HepG2 (cell line): ENCODE results near the gene FBXW12. TPM values are rescaled to one million over a fixed set of nuclear protein-coding genes. Genes with fewer than 3 reads are reported as not detected.

Source experiments
- ATAC-seq: fragments of 200-7000 bp; cut with Tn5 transposase; 3 replicates; pipeline ENCODE4 v1.9.1; 2020; ENCODE audit warnings: mild to moderate bottlenecking, moderate library complexity
- BruUV-seq: library from RNA; stranded (reverse); fragments of 400-500 nt; replicated peaks from 2 replicates; lab custom pipeline; 2021; lab: Mats Ljungman, UMichigan
- CTCF ChIA-PET: fragments of 300-600 bp; formaldehyde crosslinking; extraction: SDS; loops from one replicate; lab custom pipeline; 2021; ENCODE audit warnings: low total read pairs, inconsistent platforms, low intra/inter-chr PET ratio; lab: Yijun Ruan, JAX
- POLR2A ChIA-PET: fragments of 350-600 bp; sonication (Branson Sonifier 250); formaldehyde crosslinking; loops from one replicate; lab custom pipeline; 2020; ENCODE audit warnings: antibody characterized with exemption, inconsistent platforms; lab: Yijun Ruan, JAX
- DNase-seq: peaks from one replicate; pipeline ENCODE4 v3.0.0-alpha.2; 2015; ENCODE audit warnings: low spot score
- FAIRE-seq: peaks from 3 replicates; lab custom pipeline; 2011; peaks lifted over from hg19 to GRCh38; lab: Jason Lieb, UNC
- H2AFZ ChIP-seq: one replicate; pipeline ENCODE4 v1.6.1; 2011; ENCODE audit warnings: low read length, inconsistent platforms
- H3K27ac ChIP-seq: fragments of 300-600 bp; 3 replicates; pipeline ENCODE4 v1.8.0; 2011; ENCODE audit warnings: mixed run types, mild to moderate bottlenecking, mixed read lengths, low read length, inconsistent platforms; ENCODE audit not compliant: insufficient read depth; ENCODE audit errors: extremely low read length
- H3K27me3 ChIP-seq, 2 experiments: fragments of 200-600 bp in 1 of 2; 2 replicates in 1 of 2; 3 replicates in 1 of 2; pipeline versions ENCODE4 v1.6.0 to v1.8.0; 2011; ENCODE audit warnings: low read length in 2 of 2, mild to moderate bottlenecking in 2 of 2, moderate library complexity in 2 of 2, inconsistent platforms in 1 of 2; ENCODE audit not compliant: insufficient read depth in 2 of 2, control insufficient read depth in 1 of 2
- H3K36me3 ChIP-seq, 2 experiments: fragments of 200-600 bp in 1 of 2; replicated peaks in 1 of 2; 2 replicates in 1 of 2; 3 replicates in 1 of 2; pipeline versions ENCODE4 v1.5.1 to v1.8.0; 2011; ENCODE audit warnings: low read length in 2 of 2, inconsistent platforms in 1 of 2; ENCODE audit not compliant: insufficient read depth in 2 of 2, control insufficient read depth in 1 of 2
- H3K4me1 ChIP-seq: 2 replicates; pipeline ENCODE4 v1.5.1; 2012; ENCODE audit warnings: low read length, inconsistent platforms; ENCODE audit not compliant: insufficient read depth
- H3K4me2 ChIP-seq: 2 replicates; pipeline ENCODE4 v1.6.0; 2011; ENCODE audit warnings: low read depth, low read length, inconsistent platforms
- H3K4me3 ChIP-seq, 3 experiments: fragments of 200-600 bp in 1 of 3; sonication (generic), shearing (Covaris generic) in 1 of 3; replicated peaks in 1 of 3; 2 replicates each; pipeline ENCODE4 v1.5.1; 2011 to 2016; ENCODE audit warnings: low read length in 3 of 3, inconsistent platforms in 2 of 3, low read depth in 2 of 3, mild to moderate bottlenecking in 2 of 3, control low read depth in 1 of 3, mixed read lengths in 1 of 3; ENCODE audit not compliant: insufficient read depth in 1 of 3
- H3K79me2 ChIP-seq: one replicate; pipeline ENCODE4 v1.6.1; 2011; ENCODE audit warnings: low read length, inconsistent platforms; ENCODE audit not compliant: insufficient read depth
- H3K9ac ChIP-seq: 2 replicates; pipeline ENCODE4 v1.6.0; 2011; ENCODE audit warnings: mild to moderate bottlenecking, low read depth, low read length, inconsistent platforms; ENCODE audit not compliant: insufficient read depth
- H3K9me3 ChIP-seq: 2 replicates; pipeline ENCODE4 v1.5.1; 2012; ENCODE audit warnings: mild to moderate bottlenecking, low read length
- H4K20me1 ChIP-seq: 2 replicates; pipeline ENCODE4 v1.6.0; 2011; ENCODE audit warnings: inconsistent platforms, mild to moderate bottlenecking, low read length, moderate library complexity; ENCODE audit not compliant: insufficient read depth
- POLR2A ChIP-seq, 2 experiments: IDR thresholded peaks; 2 replicates each; pipeline ENCODE4 v1.6.1; 2011; ENCODE audit warnings: low read depth in 2 of 2, low read length in 2 of 2, mild to moderate bottlenecking in 1 of 2, moderate library complexity in 1 of 2; ENCODE audit not compliant: insufficient read depth in 1 of 2
- POLR2G ChIP-seq: fragments of 200-400 bp; formaldehyde crosslinking; IDR thresholded peaks from 2 replicates; pipeline ENCODE4 v1.6.1; 2018; ENCODE audit warnings: mild to moderate bottlenecking, low read depth, low read length, moderate library complexity
- RBM22 ChIP-seq: fragments of 200-400 bp; formaldehyde crosslinking; optimal IDR thresholded peaks from 2 replicates; pipeline ENCODE3; 2017; ENCODE audit warnings: mild to moderate bottlenecking, low read length, moderate library complexity
- WGBS: methylation state at CpG from one replicate; pipeline ENCODE4 v1.1.6; 2017; ENCODE audit warnings: low lambda C conversion rate; 5-methylcytosine and 5-hydroxymethylcytosine counted together
- in situ Hi-C: cut with HindIII; loops from 2 replicates; pipeline ENCODE4 v1.10.0; 2017; ENCODE audit warnings: low pct_unique_long_range_greater_than_20kb; ENCODE audit not compliant: extremely low pct_ligation_motif_present
- intact Hi-C: fragments of 100-400 bp; cut with micrococcal nuclease; formaldehyde crosslinking; loops from one replicate; pipeline ENCODE4 v1.10.0; 2022; ENCODE audit not compliant: unreplicated experiment
- polyA plus RNA-seq, 8 experiments: library from polyadenylated mRNA; depleted of rRNA in 3 of 8; stranded (reverse) in 7 of 8; unstranded in 1 of 8; fragments of >200 nt; fragmentation: Illumina TruSeq in 4 of 8; extraction: Trizol in 4 of 8; gene quantifications; 2 replicates each; pipeline versions ENCODE4 v1.2.1 to v1.2.3, GENCODE V29; 2011 to 2016; ENCODE audit warnings: low read depth in 4 of 8, missing spikeins in 1 of 8, mixed read lengths in 1 of 8; ENCODE audit not compliant: insufficient read depth in 1 of 8
- total RNA-seq, 5 experiments: library from RNA; depleted of rRNA; stranded (reverse); fragments of >200 nt; fragmentation: Illumina TruSeq; extraction: Trizol; gene quantifications; 2 replicates each; pipeline ENCODE4 v1.2.3, GENCODE V29; 2016; ENCODE audit warnings: low read depth in 1 of 5
- TF ChIP-seq, protein P1 (sequence below): sonication (generic); formaldehyde crosslinking; IDR thresholded peaks from 2 replicates; pipeline ENCODE4 v1.5.1; 2020; ENCODE audit warnings: mild to moderate bottlenecking, missing genetic modification reagents, borderline replicate concordance
- TF ChIP-seq, protein P2 (sequence below): sonication (generic); formaldehyde crosslinking; IDR thresholded peaks from 2 replicates; pipeline ENCODE4 v1.4.0; 2020; ENCODE audit warnings: missing genetic modification reagents
- TF ChIP-seq, protein P3 (sequence below): IDR thresholded peaks from 2 replicates; pipeline ENCODE4 v1.6.1; 2018; ENCODE audit warnings: missing genetic modification reagents

The FBXW12 gene
- total and polyA plus RNA-seq, 2 of the 13 experiments (the other 11 are each of a cell fraction or from before 2014, with no cell fraction given), result not detected

DNA sequence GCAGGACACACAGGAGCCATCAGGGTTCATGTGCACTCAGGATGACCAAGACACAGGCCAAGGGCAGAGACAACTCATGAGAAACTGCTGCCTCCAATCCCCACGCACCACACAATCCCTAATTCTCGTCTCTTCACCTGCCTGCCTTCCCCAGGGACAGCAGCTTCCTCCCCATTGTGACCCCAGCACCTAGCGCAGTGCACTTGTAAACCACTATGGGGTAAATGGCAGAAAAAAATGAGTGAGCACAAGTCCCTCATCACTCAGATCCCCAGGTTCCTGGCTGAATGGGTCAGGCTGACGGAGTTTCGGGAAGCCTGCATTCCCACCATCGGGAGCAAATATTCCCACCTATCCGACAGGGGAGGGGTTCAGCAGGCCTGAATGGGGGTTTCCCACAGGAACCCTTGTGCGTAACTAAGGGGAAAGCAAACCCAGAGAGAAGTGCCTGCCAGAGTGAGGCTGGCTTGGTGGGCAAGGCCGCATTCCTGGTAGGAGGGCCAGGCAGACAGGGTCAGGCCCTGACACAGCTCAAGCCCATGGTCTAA, 39.1 kb downstream of the FBXW12 start:
- ATAC-seq (no peak), FAIRE-seq (no peak), DNase-seq (no peak)
- in situ Hi-C loops (no loop called here), intact Hi-C loops (no loop called here)
- Histone ChIP-seq H3K27me3 (no peaks in the 10 kb centered on the region), H4K20me1 (peaks cover 16% of the 10 kb centered on the region; the same call in 1 of the 2 replicates), H3K9ac (no peak overlapping the region), H3K4me3 (no peak overlapping the region), H3K4me1 (no peaks in the 10 kb centered on the region), H2AFZ (no peak overlapping the region), H3K27ac (no peak overlapping the region), H3K79me2 (no peaks in the 10 kb centered on the region), H3K4me2 (no peak overlapping the region), H3K36me3 (peaks cover 86 to 100% of the 10 kb centered on the region in 2 experiments), H3K9me3 (no peaks in the 10 kb centered on the region)
- POLR2A ChIA-PET, result interaction anchor here (1.4 kb wide), 1 partner anchor 17 kb away, joined by 3 read pairs; no protein-coding TSS in a partner anchor
- CTCF ChIA-PET, result no interaction called here
- TF ChIP-seq, protein P1, sequence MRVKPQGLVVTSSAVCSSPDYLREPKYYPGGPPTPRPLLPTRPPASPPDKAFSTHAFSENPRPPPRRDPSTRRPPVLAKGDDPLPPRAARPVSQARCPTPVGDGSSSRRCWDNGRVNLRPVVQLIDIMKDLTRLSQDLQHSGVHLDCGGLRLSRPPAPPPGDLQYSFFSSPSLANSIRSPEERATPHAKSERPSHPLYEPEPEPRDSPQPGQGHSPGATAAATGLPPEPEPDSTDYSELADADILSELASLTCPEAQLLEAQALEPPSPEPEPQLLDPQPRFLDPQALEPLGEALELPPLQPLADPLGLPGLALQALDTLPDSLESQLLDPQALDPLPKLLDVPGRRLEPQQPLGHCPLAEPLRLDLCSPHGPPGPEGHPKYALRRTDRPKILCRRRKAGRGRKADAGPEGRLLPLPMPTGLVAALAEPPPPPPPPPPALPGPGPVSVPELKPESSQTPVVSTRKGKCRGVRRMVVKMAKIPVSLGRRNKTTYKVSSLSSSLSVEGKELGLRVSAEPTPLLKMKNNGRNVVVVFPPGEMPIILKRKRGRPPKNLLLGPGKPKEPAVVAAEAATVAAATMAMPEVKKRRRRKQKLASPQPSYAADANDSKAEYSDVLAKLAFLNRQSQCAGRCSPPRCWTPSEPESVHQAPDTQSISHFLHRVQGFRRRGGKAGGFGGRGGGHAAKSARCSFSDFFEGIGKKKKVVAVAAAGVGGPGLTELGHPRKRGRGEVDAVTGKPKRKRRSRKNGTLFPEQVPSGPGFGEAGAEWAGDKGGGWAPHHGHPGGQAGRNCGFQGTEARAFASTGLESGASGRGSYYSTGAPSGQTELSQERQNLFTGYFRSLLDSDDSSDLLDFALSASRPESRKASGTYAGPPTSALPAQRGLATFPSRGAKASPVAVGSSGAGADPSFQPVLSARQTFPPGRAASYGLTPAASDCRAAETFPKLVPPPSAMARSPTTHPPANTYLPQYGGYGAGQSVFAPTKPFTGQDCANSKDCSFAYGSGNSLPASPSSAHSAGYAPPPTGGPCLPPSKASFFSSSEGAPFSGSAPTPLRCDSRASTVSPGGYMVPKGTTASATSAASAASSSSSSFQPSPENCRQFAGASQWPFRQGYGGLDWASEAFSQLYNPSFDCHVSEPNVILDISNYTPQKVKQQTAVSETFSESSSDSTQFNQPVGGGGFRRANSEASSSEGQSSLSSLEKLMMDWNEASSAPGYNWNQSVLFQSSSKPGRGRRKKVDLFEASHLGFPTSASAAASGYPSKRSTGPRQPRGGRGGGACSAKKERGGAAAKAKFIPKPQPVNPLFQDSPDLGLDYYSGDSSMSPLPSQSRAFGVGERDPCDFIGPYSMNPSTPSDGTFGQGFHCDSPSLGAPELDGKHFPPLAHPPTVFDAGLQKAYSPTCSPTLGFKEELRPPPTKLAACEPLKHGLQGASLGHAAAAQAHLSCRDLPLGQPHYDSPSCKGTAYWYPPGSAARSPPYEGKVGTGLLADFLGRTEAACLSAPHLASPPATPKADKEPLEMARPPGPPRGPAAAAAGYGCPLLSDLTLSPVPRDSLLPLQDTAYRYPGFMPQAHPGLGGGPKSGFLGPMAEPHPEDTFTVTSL, result no peak
- TF ChIP-seq, protein P2, sequence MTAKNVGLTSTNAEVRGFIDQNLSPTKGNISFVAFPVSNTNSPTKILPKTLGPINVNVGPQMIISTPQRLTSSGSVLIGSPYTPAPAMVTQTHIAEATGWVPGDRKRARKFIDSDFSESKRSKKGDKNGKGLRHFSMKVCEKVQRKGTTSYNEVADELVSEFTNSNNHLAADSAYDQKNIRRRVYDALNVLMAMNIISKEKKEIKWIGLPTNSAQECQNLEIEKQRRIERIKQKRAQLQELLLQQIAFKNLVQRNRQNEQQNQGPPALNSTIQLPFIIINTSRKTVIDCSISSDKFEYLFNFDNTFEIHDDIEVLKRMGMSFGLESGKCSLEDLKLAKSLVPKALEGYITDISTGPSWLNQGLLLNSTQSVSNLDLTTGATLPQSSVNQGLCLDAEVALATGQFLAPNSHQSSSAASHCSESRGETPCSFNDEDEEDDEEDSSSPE (CRISPR knock-in tag), result no peak
- TF ChIP-seq POLR2G (0 out of 2 replicates have a peak, but pooled peaks have one; percentile 6), RBM22 (peak; percentile 79), POLR2A (IDR thresholded peaks at IDR 0.05; ENCODE audit: insufficient read depth in 1 of 2, low read depth in 2 of 2, low read length in 2 of 2) (0 out of 4 replicates have a peak, but pooled peaks of 1 of the 2 experiments have one; percentile 22)
- TF ChIP-seq, protein P3, sequence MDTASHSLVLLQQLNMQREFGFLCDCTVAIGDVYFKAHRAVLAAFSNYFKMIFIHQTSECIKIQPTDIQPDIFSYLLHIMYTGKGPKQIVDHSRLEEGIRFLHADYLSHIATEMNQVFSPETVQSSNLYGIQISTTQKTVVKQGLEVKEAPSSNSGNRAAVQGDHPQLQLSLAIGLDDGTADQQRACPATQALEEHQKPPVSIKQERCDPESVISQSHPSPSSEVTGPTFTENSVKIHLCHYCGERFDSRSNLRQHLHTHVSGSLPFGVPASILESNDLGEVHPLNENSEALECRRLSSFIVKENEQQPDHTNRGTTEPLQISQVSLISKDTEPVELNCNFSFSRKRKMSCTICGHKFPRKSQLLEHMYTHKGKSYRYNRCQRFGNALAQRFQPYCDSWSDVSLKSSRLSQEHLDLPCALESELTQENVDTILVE (CRISPR knock-in tag), result no peak
- no TSS peak for BruUV-seq
- 98% methylated on average over 8 of the region's 9 CpGs for WGBS
